Measurements from ENCODE around the gene LGSN. TPM values are rescaled to one million over a fixed set of nuclear protein-coding genes. Genes with fewer than 3 reads are reported as not detected.

The LGSN gene
- total and polyA plus RNA-seq, 10 of the 15 experiments (the other 5 are each of a cell fraction or from before 2014, with no cell fraction given): not detected

DNA sequence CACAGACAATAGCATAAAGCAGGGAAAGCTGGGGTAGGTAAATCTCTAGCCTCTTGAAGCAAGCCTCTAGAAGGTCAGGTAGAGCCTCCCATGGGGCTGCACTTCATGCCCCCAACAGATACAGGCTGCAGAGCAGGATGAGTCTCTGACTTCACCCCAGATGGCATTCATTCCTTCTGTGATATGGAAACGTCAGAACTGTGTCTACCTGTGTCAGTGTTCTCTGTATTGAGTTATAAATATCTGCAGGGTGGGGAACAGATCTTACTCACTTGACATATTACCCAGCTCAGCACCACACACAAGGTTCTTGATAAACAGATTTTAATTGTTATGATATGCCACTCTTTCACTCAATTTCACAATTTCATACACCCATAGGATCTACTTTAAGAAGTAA is 2.1 kb downstream of the LGSN start:
- no TSS peak for BruUV-seq (replicated peaks)
- H3K36me3 ChIP-seq (ENCODE audit: control insufficient read depth in 2 of 2, insufficient read depth in 2 of 2, low read length in 1 of 2): no peaks in the 10 kb centered on the region
- TF ChIP-seq ATF7 (IDR thresholded peaks at IDR 0.05; ENCODE audit: low read depth): no peak
- no peak for TF ChIP-seq KAT2A (conservative IDR thresholded peaks at IDR 0.05; ENCODE audit: control insufficient read depth, low read depth, low read length)
- TF ChIP-seq, protein P1, sequence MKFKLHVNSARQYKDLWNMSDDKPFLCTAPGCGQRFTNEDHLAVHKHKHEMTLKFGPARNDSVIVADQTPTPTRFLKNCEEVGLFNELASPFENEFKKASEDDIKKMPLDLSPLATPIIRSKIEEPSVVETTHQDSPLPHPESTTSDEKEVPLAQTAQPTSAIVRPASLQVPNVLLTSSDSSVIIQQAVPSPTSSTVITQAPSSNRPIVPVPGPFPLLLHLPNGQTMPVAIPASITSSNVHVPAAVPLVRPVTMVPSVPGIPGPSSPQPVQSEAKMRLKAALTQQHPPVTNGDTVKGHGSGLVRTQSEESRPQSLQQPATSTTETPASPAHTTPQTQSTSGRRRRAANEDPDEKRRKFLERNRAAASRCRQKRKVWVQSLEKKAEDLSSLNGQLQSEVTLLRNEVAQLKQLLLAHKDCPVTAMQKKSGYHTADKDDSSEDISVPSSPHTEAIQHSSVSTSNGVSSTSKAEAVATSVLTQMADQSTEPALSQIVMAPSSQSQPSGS (IDR thresholded peaks at IDR 0.05; ENCODE audit: low read length): no peak
- no peak for TF ChIP-seq WRNIP1 (IDR thresholded peaks at IDR 0.05; ENCODE audit: borderline replicate concordance, low read depth, low read length)
- no peak for TF ChIP-seq SIN3A (IDR thresholded peaks at IDR 0.05; ENCODE audit: low read depth, low read length)
- TF ChIP-seq EED (IDR thresholded peaks at IDR 0.05; ENCODE audit: low read depth): no peak
- TF ChIP-seq PAX8 (IDR thresholded peaks at IDR 0.05): no peak
- TF ChIP-seq POLR2AphosphoS2 (IDR thresholded peaks at IDR 0.05; ENCODE audit: low read depth, low read length): no peak
- TF ChIP-seq TCF3 (IDR thresholded peaks at IDR 0.05; ENCODE audit: borderline replicate concordance, insufficient read depth, low read depth, low read length): no peak
- TF ChIP-seq TBL1XR1 (IDR thresholded peaks at IDR 0.05; ENCODE audit: low read depth, low read length): no peak
- TF ChIP-seq SUZ12 (IDR thresholded peaks at IDR 0.05; ENCODE audit: unreplicated experiment): no peak
- no peak for TF ChIP-seq SMC3 (IDR thresholded peaks at IDR 0.05; ENCODE audit: borderline replicate concordance, low read length)
- TF ChIP-seq SREBF1 (IDR thresholded peaks at IDR 0.05; ENCODE audit: low read length): no peak
- no peak for TF ChIP-seq TCF7 (IDR thresholded peaks at IDR 0.05; ENCODE audit: borderline replicate concordance)
- TF ChIP-seq EZH2 (IDR thresholded peaks at IDR 0.05; ENCODE audit: borderline replicate concordance, control insufficient read depth, low read depth, low read length): no peak

More for the DNA sequence above, 2.1 kb downstream of the LGSN start:
- Histone ChIP-seq H3K4me3 (no peak overlapping the region), H2AFZ (ENCODE audit: control insufficient read depth, low read depth, low read length) (no peak overlapping the region), H3K4me2 (ENCODE audit: control insufficient read depth, insufficient read depth) (no peak overlapping the region), H3K27me3 (replicated peaks in 1 of 2; ENCODE audit: control insufficient read depth in 2 of 2, insufficient read depth in 2 of 2, low read length in 1 of 2) (no peaks in the 10 kb centered on the region), H3K9ac (ENCODE audit: control insufficient read depth, insufficient read depth, low read length) (no peak overlapping the region), H3K4me1 (ENCODE audit: control insufficient read depth, insufficient read depth, low read length) (no peaks in the 10 kb centered on the region), H4K20me1 (ENCODE audit: control insufficient read depth, insufficient read depth) (no peaks in the 10 kb centered on the region), H3K79me2 (ENCODE audit: control insufficient read depth, insufficient read depth, low read length) (no peaks in the 10 kb centered on the region), H3K27ac (ENCODE audit: control insufficient read depth, insufficient read depth) (no peak overlapping the region), H3K9me3 (replicated peaks; ENCODE audit: control insufficient read depth, insufficient read depth, low read length) (no peaks in the 10 kb centered on the region)
- DNase-seq (ENCODE audit: low read depth, low spot score) (no peak), FAIRE-seq (no peak), ATAC-seq (no peak; the same call in 2 of the 3 replicates)
- WGBS (ENCODE audit: insufficient coverage, insufficient replicate concordance, low lambda C conversion rate, missing lambda C conversion rate): 0% methylated on average over 1 of the region's 1 CpG
- CTCF ChIA-PET: interaction anchor here (1.3 to 2.2 kb wide), 3 partner anchors 8 to 35 kb away, joined by 3 to 8 read pairs (median 7); no protein-coding TSS in a partner anchor
- in situ Hi-C loops (cut with MboI) (loop anchor here (25.0 kb wide), 1 partner anchor 470 kb away; no protein-coding TSS in a partner anchor), intact Hi-C loops (cut with micrococcal nuclease; ENCODE audit: unreplicated experiment) (no loop called here)
- RAD21 ChIA-PET (ENCODE audit: unreplicated experiment): no interaction called here
- POLR2A ChIA-PET: no interaction called here
- SMC1A ChIA-PET (ENCODE audit: uncharacterized antibody, unreplicated experiment): interaction anchor here (0.7 to 3.8 kb wide), 4 partner anchors 10 to 53 kb away, joined by 3 to 9 read pairs (median 4); no protein-coding TSS in a partner anchor
